Fibroblast of skin of right biceps (primary cell): ENCODE measurements around the gene SYPL2.
A peak's percentile ranks its signal among the peaks of the same experiment; 100 is the strongest.
"Not testable (repeated sequence)": the region's sequence is repeated elsewhere in the genome, so short reads cannot be mapped to it uniquely, and the experiment has no call there.

Experiments used
- DNase-seq: peaks from one replicate; pipeline ENCODE4 v3.0.0-alpha.2; 2013

SYPL2 gene

GRCh38 chr1:109472779-109473178, 6.4 kb downstream of the SYPL2 start:
- no peak for DNase-seq

GRCh38 chr1:109473284-109474057, 7.1 kb downstream of the SYPL2 start:
- not testable (repeated sequence) for DNase-seq

GRCh38 chr1:109474697-109475096, 8.4 kb downstream of the SYPL2 start:
- no peak for DNase-seq

- DNase-seq, result no peak
Observed at GRCh38 chr1:109475261-109475660, 8.9 kb downstream of the SYPL2 start.

- no peak for DNase-seq
Observed at GRCh38 chr1:109476825-109477224, 10.5 kb downstream of the SYPL2 start.

- DNase-seq, result no peak
Observed at GRCh38 chr1:109477821-109478220, 11.5 kb downstream of the SYPL2 start.

- no peak for DNase-seq
Observed at GRCh38 chr1:109478806-109479205, 12.5 kb downstream of the SYPL2 start.

GRCh38 chr1:109479311-109479710, 13.0 kb downstream of the SYPL2 start:
- DNase-seq, result no peak

- no peak for DNase-seq
Observed at GRCh38 chr1:109479901-109480300, 13.6 kb downstream of the SYPL2 start.

- no peak for DNase-seq
Observed at GRCh38 chr1:109481646-109482045, 15.3 kb downstream of the SYPL2 start.

- DNase-seq, result no peak
Observed at GRCh38 chr1:109482242-109482641, 15.9 kb downstream of the SYPL2 start.

GRCh38 chr1:109482791-109483671, 16.7 kb downstream of the SYPL2 start:
- DNase-seq, result no peak

GRCh38 chr1:109483672-109484518, 17.5 kb downstream of the SYPL2 start, which contains the start of gene ATXN7L2:
ATXN7L2 (plus strand) TSS chr1:109483905; CDS start chr1:109483954, 49 bp downstream.
- DNase-seq, result peak; percentile 92

- DNase-seq, result no peak
Observed at GRCh38 chr1:109484519-109484975, 18.2 kb downstream of the SYPL2 start.

- peak; percentile 52 for DNase-seq
Observed at GRCh38 chr1:109485001-109485400, 18.7 kb downstream of the SYPL2 start.

GRCh38 chr1:109487261-109487660, 20.9 kb downstream of the SYPL2 start:
- DNase-seq, result no peak

GRCh38 chr1:109488201-109488600, 21.9 kb downstream of the SYPL2 start:
- DNase-seq, result no peak

GRCh38 chr1:109488696-109489095, 22.4 kb downstream of the SYPL2 start:
- DNase-seq, result no peak

GRCh38 chr1:109490029-109490933, 23.9 kb downstream of the SYPL2 start:
- peak; percentile 59 for DNase-seq

GRCh38 chr1:109490934-109491302, 24.6 kb downstream of the SYPL2 start:
- no peak for DNase-seq

GRCh38 chr1:109491372-109491771, 25.0 kb downstream of the SYPL2 start:
- DNase-seq, result no peak

GRCh38 chr1:109492779-109493178, 26.4 kb downstream of the SYPL2 start:
- no peak for DNase-seq
